Left renal cortex interstitium (tissue), 4 donors: ENCODE data around the gene NME4. TPM values are rescaled to one million over a fixed set of nuclear protein-coding genes. Genes with fewer than 3 reads are reported as not detected.
"Not testable (repeated sequence)": the region's sequence is repeated elsewhere in the genome, so short reads cannot be mapped to it uniquely, and the experiment has no call there.

ENCODE experiments used
- DNase-seq, 4 donors: peaks; one replicate each; pipeline ENCODE4 v3.0.0-alpha.2; 2013; ENCODE audit warnings: low read depth in 4 of 4, low spot score in 2 of 4, missing footprints in 1 of 4
- polyA plus RNA-seq, 4 donors: library from polyadenylated mRNA; unstranded; fragments of 120-200 nt; gene quantifications; one replicate each; pipeline ENCODE4 v1.2.1, GENCODE V29; 2013; ENCODE audit not compliant: insufficient read length in 4 of 4

Gene NME4
- polyA plus RNA-seq, 4 donors: 102 to 159 (median 136) TPM

- DNase-seq: no peak
These were observed 20.8 kb upstream of the NME4 start for GRCh38 chr16:375927-376816.

GRCh38 chr16:376817-377418, 20.1 kb upstream of the NME4 start:
- no peak for DNase-seq

GRCh38 chr16:377419-377951, 19.5 kb upstream of the NME4 start:
- no peak for DNase-seq

GRCh38 chr16:378113-378820, 18.7 kb upstream of the NME4 start:
- DNase-seq: not testable (repeated sequence)

GRCh38 chr16:378821-379182, 18.2 kb upstream of the NME4 start:
- no peak for DNase-seq

- no peak for DNase-seq
These were observed 17.6 kb upstream of the NME4 start for GRCh38 chr16:379183-379960.

- no peak for DNase-seq
These were observed 16.8 kb upstream of the NME4 start for GRCh38 chr16:379961-380761.

- no peak for DNase-seq
These were observed 16.3 kb upstream of the NME4 start for GRCh38 chr16:380762-381011.

GRCh38 chr16:381012-381788, 15.8 kb upstream of the NME4 start:
- no peak for DNase-seq

- no peak for DNase-seq
These were observed 14.9 kb upstream of the NME4 start, which contains the start of gene PGAP6 for GRCh38 chr16:381789-382717. Gene PGAP6, minus strand, starts transcription at chr16:381978. Its CDS starts 157 bp downstream, at chr16:381821.

GRCh38 chr16:383326-384051, 13.5 kb upstream of the NME4 start:
- no peak for DNase-seq

- no peak for DNase-seq
These were observed 10.3 kb upstream of the NME4 start for GRCh38 chr16:386641-387156.

- DNase-seq: not testable (repeated sequence)
These were observed 9.0 kb upstream of the NME4 start for GRCh38 chr16:387761-388666.

- DNase-seq: no peak
These were observed 7.6 kb upstream of the NME4 start for GRCh38 chr16:389352-389751.

- no peak for DNase-seq
These were observed 5.1 kb upstream of the NME4 start for GRCh38 chr16:391885-392335.

- no peak for DNase-seq
These were observed 4.5 kb upstream of the NME4 start for GRCh38 chr16:392450-393030.
